ENCODE measurements around the gene GRIN3A.
"Not testable (repeated sequence)": the region's sequence is repeated elsewhere in the genome, so short reads cannot be mapped to it uniquely, and the experiment has no call there.

GRIN3A gene

GRCh38 chr9:101738566-101739183 is at the start of gene GRIN3A:
TSS of gene GRIN3A (minus strand) at chr9:101738647. CDS start at chr9:101737979, 668 bp downstream.
- no peak for DNase-seq (ENCODE audit: low spot score)

- DNase-seq (ENCODE audit: low spot score) = no peak
Measured at GRCh38 chr9:101787891-101788290, 49.4 kb upstream of the GRIN3A start.

GRCh38 chr9:101778332-101778731 is 39.9 kb upstream of the GRIN3A start:
- no peak for DNase-seq (ENCODE audit: low spot score)

GRCh38 chr9:101764472-101764871 is 26.0 kb upstream of the GRIN3A start:
- no peak for DNase-seq (ENCODE audit: low spot score)

GRCh38 chr9:101758304-101758930 is 20.0 kb upstream of the GRIN3A start:
- no peak for DNase-seq (ENCODE audit: low spot score)

- no peak for DNase-seq (ENCODE audit: low spot score)
Measured at GRCh38 chr9:101753716-101754115, 15.3 kb upstream of the GRIN3A start.

- no peak for DNase-seq (ENCODE audit: low spot score)
Measured at GRCh38 chr9:101751895-101752294, 13.4 kb upstream of the GRIN3A start.

GRCh38 chr9:101739311-101739710 is 864 bp upstream of the GRIN3A start:
- no peak for DNase-seq (ENCODE audit: low spot score)

GRCh38 chr9:101737705-101738565 is 512 bp downstream of the GRIN3A start:
- DNase-seq (ENCODE audit: low spot score) = no peak

GRCh38 chr9:101737165-101737704 is 1.2 kb downstream of the GRIN3A start:
- no peak for DNase-seq (ENCODE audit: low spot score)

GRCh38 chr9:101736717-101737116 is 1.7 kb downstream of the GRIN3A start:
- no peak for DNase-seq (ENCODE audit: low spot score)

- no peak for DNase-seq (ENCODE audit: low spot score)
Measured at GRCh38 chr9:101731429-101731828, 7.0 kb downstream of the GRIN3A start.

- peak; percentile 54 for DNase-seq (ENCODE audit: low spot score)
Measured at GRCh38 chr9:101727612-101728524, 10.6 kb downstream of the GRIN3A start.

- DNase-seq (ENCODE audit: low spot score) = not testable (repeated sequence)
Measured at GRCh38 chr9:101724271-101724670, 14.2 kb downstream of the GRIN3A start.

- no peak for DNase-seq (ENCODE audit: low spot score)
Measured at GRCh38 chr9:101718192-101718591, 20.3 kb downstream of the GRIN3A start.

GRCh38 chr9:101716629-101717028 is 21.8 kb downstream of the GRIN3A start:
- no peak for DNase-seq (ENCODE audit: low spot score)

- DNase-seq (ENCODE audit: low spot score) = peak; percentile 26
Measured at GRCh38 chr9:101711330-101711941, 27.0 kb downstream of the GRIN3A start.

- DNase-seq (ENCODE audit: low spot score) = no peak
Measured at GRCh38 chr9:101708855-101709254, 29.6 kb downstream of the GRIN3A start.

GRCh38 chr9:101707721-101708120 is 30.7 kb downstream of the GRIN3A start:
- DNase-seq (ENCODE audit: low spot score) = no peak

GRCh38 chr9:101706997-101707396 is 31.4 kb downstream of the GRIN3A start:
- no peak for DNase-seq (ENCODE audit: low spot score)

- DNase-seq (ENCODE audit: low spot score) = peak; percentile 4
Measured at GRCh38 chr9:101706261-101706798, 32.1 kb downstream of the GRIN3A start.
